HG03159 (cell line): Measurements from ENCODE around the gene COL18A1.

Source experiments
- ATAC-seq: cut with Tn5 transposase; IDR thresholded peaks from one replicate; pipeline ENCODE4 v1.9.1; 2021; ENCODE audit warnings: mild to moderate bottlenecking, moderate library complexity; ENCODE audit not compliant: unreplicated experiment

The COL18A1 gene

DNA sequence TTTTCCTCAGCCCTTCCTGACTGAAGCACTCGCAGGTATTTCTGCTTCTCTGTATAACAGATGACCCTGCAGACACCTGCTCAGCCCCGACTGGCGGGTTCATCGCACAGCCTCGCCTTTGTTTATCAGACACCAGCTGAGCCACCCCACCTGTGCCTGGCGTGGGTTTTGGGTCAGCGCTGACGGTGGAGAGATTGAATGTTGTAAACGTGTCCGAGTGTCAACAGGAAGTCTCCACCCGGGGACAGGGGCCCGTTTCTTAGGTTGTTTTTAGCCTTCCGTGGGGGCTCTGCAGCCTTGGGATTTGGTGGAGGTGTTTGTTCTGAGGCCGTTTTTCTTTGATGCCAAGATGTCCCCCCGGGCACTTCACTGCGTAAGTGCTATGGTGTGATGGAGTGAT lies 60.1 kb downstream of the COL18A1 start:
- no peak for ATAC-seq

DNA sequence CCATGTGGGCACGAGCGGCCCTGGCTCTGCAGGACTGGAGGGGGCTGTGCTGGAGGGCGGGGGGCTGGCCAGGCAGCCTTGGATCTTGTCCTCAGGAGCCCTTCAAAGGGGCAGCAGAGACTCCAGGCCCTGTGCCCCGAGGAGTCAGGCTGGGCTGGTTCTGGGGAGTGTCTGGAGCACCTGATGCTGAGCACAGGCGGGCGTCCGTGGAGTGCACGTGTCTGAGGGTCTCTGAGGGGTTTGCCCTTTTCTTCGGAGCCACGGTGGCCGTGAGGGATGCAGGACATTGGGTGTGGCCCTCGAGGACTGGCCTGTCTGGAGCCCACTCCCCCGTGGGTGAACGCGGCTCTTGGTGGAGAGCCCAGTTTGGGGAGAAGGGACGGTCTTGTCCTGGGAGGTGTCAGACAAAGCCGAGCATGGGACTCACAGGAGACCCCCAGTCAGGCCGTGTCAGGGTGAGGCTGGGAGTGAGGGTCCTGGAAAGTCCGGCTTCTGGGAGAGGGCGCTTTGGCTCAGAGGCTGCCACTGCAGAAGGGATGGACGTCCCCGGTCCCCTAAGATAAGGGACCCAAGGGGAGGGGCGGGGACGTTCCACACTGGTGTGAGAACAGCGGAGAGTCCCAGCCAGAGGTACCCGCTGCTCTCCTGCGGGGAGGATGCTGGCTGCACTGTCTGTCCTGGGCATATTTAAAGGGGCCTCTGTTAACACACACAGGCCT lies 60.8 kb downstream of the COL18A1 start:
- ATAC-seq: no peak

DNA sequence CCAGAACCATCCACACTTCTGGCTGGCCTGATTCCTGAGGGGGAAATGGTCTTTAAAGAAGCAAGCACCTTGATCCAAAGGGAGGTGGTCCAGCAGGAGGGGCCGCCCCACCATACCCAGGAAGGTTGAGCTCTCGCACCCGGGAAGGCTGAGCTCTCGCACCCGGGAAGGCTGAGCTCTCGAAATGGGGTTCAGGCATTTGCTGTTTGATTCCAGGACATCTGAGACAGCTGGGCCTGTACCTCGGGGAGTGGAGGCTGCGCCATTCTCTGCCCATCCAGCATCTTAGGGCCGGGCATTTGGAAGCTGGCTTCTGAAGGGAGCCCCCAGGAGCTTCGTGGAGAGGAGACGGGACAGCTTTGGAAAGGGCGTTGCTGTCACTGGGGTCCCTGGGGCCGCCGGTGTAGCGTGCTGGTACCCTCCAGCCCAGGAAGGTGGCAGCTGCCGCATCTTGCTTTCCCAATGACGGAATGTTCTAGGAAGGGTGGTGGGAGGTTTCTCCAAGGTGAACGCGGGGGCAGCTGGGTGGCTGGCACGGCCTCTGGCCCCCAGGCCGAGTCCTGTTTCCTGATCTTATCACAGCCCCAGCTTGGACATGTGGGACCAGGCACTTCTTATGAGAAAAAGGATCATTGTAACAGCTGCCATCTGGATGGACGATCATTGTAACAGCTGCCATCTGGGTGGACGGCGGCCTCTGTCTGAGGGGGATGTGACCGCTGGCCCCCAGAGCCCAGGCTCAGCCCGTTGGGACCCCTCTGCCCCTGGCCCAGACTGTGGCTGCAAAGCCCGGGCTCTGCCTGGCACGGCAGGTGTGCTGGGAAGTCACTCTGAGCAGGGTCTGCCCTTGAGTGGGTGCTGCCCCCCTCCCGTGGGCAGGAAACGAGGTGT lies 61.6 kb downstream of the COL18A1 start:
- no peak for ATAC-seq

DNA sequence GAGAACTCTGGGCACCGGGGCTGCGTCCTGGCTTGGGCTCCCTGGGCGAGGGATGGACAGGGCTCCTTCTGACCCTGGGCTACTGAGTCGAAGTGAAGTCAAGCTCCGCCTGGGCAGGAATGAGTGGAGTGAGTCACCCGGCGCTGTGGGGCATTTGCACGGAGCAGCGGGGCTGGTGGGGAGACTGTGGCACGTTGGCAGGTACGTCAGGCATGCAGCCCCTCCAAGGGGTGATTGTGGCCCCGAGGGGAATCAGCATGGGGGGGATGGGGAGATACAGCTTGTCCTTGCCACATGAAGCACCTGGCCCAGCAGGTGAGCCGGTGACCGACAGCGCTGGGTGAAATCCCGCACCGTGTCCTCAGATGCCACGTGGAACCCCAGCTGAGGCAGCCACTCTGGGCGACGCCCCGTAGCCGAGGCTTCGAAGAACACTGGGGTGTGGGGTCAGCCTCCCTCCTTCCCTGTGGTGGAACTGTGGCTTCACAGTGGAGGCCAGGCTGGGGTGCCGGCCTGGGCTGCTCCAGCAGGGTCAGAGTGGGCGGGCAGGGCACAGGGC lies 62.3 kb downstream of the COL18A1 start:
- no peak for ATAC-seq

DNA sequence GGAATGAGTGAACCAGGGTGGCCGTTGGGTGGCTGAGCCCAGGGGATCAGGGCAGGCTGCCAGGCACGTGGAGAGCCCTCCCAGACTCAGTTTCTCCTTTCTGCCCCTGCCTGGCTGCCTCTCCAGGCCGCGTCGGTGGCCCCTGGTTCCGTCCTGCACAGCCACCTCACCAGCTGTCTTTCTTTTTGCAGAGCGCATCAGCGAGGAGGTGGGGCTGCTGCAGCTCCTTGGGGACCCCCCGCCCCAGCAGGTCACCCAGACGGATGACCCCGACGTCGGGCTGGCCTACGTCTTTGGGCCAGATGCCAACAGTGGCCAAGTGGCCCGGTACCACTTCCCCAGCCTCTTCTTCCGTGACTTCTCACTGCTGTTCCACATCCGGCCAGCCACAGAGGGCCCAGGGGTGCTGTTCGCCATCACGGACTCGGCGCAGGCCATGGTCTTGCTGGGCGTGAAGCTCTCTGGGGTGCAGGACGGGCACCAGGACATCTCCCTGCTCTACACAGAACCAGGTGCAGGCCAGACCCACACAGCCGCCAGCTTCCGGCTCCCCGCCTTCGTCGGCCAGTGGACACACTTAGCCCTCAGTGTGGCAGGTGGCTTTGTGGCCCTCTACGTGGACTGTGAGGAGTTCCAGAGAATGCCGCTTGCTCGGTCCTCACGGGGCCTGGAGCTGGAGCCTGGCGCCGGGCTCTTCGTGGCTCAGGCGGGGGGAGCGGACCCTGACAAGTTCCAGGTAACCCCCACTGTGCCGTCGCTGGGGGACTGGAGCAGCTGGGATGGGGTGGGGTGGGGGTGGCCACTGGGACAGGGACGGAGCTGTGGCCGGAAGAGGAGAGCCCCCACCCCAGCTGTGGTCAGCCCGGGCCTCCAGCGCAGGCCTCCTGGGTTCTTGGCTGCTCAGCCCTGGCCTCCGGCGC lies 63.3 kb downstream of the COL18A1 start:
- ATAC-seq: no peak

DNA sequence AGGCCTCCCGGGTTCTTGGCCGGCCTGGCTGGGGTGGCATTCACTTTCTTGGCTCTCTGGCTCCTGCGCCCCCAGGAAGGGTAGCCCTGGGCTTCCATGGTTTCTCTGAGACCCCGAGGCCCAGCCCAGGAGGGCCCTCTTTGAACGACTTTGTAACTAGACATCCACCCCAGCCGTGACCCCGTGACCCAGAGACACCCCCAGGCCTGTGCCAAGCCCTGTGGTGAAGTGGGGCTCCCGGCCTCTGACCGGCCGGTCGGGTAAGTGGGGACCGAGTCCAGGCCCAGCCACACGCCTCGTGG lies 64.0 kb downstream of the COL18A1 start:
- ATAC-seq: no peak

DNA sequence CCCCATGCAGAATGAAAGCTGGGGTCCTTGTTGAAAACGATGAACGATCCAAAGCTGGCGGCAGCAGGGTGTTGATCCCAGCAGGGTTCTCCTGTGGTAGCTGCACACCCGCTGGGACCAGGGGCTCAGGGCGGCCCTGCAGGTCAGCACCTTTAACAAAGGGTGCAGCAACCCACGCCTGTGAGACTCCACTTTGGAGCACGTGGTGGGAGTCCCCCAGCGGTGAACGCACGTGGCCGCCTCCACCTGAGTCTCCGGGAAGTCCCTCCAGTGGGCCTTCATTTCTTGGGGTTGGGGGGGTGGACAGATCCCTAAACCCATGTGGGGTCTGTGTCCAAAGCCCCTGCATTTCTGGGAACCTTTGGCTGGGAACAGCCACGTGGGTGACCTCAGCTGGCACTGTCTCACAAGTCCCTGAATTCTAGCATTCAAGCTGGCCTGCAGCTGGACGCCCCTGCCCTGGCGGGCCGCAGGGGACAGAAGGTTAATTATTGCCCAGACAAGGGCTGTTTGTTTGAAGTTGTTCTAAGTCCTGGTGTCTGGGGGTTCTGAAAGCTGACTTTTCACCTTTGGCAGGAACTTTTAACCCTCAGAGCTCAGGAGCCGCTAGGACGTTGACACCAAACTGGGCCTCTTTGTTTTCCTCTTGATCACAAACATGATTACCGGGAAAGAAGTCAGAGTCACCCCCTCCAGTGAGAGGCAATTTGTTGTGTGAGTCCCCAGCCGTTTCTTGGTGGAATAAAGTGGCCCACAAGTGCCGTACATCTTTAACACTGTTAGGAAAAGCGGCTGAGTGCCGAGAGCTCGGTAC lies 64.5 kb downstream of the COL18A1 start:
- no peak for ATAC-seq

DNA sequence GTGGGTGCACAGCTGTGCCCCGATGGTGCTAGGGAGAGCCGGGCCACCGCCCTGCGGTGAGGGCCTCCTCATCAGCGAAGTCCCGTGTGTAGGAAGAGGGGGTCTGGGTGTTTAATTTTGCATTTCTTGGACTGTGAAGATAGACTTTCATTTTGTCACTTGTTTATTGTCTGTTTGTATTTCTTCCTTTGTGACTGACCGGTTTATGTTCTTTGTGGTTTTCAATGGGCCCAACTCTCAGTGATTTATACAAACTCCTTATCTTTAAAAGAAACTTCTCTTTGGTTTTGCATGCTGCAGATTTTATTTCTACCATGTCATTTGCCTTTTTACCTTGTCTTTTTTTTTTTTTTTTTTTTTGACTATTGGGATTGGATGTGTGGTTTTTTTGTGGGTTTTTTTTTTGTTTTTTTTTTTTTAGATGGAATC lies 65.1 kb downstream of the COL18A1 start:
- no peak for ATAC-seq

DNA sequence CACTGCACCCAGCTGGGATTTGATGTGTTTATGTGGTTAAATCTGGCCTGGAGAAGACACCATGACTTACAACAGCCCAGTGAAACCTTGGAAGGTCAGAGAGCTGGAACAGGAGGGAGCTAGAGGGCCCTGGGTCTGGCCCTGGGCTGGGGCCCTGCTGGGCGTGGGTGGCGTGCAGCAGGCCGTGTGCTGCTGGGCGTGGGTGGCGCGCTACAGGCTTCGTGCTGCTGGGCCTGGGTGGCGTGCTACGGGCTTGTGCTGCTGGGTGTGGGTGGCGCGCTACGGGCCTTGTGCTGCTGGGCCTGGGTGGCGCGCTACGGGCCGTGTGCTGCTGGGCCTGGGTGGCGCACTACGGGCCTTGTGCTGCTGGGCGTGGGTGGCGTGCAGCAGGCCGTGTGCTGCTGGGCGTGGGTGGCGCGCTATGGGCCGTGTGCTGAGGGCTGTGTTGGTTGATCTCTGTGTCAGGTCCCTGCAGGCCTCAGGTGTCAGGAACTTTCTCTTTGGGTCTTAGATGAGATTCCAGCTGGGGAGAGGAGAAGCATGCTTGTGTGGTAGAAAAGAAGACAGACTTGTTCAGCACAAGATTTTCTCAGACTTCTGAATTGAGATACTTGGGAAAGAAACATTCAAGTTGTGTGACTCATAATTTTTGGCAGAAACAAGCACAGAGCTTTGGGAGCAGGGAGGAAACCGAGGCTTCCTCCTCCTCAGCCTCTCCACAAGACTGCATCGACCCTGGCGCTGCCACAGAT lies 66.0 kb downstream of the COL18A1 start:
- ATAC-seq: no peak

DNA sequence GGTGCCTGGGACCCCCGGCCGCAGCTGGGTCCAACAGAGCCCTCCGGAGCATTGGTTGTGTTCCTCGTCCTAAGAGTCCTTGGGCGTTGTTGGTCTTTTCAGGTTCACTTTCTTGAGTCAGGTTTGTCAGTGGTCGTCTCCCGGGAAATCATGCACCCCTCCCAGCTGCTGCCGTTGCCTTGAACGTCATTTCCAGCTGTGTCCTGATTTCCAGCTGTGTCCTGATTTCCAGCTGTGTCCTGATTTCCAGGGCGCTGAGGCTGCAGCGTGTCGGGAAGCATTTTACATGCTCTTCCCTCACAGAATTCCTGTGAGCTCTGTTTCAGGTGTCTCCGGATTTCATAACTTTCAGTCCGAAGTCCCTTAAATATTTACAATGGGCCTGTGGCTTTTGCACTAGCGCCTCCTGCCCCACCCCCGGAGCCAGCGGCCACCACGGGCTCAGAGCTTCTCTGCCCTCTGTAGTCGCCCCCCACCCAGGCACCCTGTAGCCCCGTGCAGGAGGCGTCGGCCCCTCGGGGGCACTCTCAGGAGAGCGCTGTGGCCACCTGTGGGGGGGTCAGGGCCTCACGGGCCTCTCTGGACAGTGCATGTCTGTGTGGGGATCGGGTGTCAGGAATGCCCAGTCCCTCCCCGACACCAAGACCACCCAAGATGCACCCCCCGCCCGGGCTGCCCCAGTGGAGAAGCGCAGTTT lies 66.7 kb downstream of the COL18A1 start:
- ATAC-seq: no peak

DNA sequence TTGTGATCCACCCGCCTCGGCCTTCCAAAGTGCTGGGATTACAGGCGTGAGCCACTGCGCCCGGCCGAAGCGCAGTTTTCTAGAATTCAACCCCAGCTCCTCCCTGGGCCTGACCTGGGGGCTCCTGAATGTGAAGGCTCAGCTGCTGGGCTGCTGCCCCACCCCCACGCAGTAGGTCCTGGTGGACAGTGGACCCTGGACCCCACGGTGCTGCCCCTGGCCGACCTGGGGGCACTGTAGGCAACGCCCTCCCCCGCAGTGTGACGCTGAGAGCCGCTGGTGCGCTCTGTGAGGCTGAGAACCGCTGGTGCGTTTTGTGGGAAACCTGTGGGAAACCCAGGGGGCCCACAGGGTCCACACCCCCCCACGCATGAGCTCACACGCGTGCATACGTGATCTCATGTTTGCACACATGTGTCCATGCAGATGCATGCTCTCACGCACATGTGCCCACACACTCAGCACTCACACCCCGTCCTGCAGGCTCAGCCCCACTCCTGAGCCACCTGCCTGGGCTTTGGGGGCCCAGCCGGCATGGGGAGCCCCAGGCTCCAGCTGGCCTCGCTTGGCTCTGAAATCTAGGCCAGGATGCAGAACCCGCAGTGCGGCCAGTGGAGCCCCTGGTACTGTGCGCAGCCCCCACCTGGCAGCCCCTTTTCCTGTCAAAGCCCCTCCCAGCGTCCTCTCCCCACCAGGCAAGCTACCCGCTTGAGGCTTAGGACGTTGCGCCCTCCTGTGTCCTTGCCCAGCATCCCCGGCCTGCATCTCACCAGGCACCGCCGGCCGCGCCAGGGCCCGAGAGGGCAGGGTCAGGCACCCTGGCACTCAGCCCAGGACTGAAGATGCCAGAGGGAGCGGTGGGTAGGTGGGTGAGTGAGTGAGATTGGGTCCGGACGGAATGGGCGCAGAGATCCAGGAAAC lies 67.7 kb downstream of the COL18A1 start:
- ATAC-seq: no peak

DNA sequence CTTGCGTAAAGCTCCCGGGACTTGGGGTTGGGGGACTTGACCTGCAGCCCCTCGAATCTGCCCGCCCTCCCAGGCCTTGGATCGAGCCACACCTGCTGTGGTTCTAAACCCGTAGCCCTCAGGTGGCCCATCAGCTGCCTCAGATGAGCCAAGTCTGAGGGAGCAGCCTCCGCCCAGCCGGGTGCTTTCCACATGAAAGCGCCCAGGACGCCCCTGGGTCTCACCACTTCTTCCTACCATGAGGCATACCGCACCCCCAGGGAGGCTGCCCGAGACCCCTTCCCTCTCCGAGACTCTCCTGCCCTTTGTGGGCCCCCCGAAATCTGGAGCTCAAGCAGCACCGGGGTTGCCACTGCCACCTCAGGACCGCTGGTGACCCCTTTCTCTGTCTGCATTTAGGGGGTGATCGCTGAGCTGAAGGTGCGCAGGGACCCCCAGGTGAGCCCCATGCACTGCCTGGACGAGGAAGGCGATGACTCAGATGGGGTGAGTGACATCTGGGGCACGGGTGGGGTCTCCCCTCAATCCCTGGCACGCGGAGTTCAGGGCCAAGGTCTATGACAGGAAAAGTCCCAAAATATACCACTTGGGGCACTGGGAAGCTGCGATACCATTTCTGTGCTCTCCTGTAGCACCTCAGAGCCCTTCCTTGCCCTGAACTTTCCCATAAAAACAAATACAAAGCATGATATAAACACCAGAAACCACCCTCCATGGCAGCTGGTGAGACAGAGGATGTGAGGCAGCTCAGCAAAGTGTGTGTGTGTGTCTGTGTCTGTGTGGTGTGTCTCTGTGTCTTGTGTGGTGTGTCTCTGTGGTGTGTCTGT lies 68.7 kb downstream of the COL18A1 start:
- ATAC-seq: no peak

DNA sequence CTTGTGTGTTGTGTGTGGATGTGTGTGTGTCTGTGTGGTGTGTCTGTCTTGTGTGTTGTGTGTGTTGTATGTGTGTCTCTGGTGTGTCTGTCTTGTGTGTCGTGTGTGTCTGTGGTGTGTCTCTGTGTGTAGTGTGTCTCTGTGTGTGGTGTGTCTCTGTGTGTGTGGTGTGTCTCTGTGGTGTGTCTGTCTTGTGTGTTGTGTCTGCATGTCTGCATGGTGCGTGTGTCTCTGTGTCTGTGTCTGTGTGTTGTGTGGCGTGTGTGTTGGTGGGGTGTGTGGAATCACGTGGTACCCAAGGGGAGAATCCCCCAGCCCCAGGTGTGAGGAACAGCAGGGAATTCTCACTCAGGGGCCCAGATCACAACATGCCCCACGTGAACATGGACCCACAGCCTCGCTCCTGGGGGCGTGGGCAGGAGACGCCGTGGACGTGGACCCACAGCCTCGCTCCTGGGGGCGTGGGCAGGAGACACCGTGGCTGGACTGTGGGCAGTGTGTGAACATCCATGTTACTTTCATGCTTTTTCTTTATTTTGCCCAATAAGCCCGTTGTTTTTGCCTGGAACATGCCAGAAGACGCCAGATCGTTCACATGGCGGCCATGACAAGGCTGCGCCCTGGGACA lies 69.5 kb downstream of the COL18A1 start:
- no peak for ATAC-seq

DNA sequence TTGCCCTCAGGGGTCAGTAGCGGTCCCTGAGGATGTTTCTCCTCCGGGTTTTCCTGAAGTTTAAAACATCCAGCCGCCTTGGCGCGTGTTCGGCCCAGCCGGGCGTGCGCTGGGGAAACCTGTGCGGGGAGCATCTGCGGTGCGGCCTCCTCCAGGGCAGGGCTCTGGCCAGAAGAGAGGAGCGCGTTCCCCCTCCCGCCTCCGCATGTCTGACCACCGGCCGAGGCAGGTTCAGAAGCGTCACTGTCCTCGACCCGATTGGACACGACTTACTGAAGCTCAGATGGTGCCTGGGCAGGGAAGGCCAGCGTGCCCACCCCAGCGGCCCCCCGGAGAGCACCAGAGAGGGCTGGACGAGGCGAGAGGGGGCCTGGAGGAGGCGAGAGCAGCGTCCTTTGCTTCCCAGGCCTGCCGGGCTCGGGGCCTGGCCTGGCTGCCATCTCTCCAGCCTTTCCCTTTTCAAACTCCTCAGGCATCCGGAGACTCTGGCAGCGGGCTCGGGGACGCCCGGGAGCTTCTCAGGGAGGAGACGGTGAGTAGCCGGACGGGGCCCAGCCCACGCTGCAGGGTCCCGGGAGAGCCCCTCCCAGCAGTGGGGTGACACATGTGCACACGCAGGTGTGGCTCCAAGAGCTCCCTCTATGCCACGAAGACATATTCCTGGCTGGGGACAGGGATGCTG lies 70.2 kb downstream of the COL18A1 start:
- ATAC-seq: no peak

DNA sequence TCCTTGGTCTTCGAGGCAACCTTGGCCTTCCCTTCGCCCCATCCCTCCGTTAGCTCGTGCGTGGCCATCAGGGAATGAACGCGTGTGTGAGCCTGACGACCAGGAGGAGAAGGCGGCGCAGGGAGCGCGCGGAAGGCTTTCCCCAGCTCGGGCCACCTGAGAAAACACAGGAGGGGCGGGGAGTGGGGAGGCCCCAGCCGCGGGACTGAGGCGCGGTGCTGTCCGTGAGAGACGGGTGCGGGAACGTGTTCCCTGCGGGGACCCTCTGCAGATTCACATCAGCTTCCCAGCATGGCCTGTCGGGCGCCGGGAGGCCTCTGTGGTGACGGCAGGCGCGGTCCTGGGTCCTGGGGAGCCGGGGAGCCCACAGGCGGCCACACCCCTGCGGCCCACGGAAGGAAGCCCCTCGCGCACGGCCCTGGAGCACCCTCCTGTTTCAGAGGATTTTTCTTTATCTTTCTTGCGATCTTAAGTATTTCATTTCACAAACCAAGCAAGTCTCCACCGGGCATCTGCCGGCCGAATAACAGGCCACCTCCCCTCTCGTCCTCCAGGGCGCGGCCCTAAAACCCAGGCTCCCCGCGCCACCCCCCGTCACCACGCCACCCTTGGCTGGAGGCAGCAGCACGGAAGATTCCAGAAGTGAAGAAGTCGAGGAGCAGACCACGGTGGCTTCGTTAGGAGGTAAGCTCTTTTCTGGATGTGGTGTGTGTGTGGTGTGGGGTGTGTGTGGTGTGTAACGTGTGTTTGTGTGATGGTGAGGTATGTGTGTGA lies 71.0 kb downstream of the COL18A1 start:
- ATAC-seq: no peak
